Esophagus squamous epithelium (tissue), 4 donors: Measurements from ENCODE around the gene RPGR.

Experiments
- POLR2A ChIP-seq, 4 donors: fragments of 450-650 bp; IDR thresholded peaks; one replicate each; pipeline ENCODE4 v1.6.1; 2017; ENCODE audit warnings: antibody characterized with exemption in 4 of 4, mild to moderate bottlenecking in 4 of 4, moderate library complexity in 3 of 4
- TF ChIP-seq, protein P1 (sequence below), 6 experiments: fragments of 450-650 bp in 4 of 6; fragments of 200-600 bp in 2 of 6; sonication (generic) in 2 of 6; IDR thresholded peaks; one replicate each; pipeline ENCODE4 v1.5.1; 2016 to 2019; ENCODE audit warnings: antibody characterized with exemption in 6 of 6, mild to moderate bottlenecking in 4 of 6, moderate library complexity in 4 of 6

DNA sequence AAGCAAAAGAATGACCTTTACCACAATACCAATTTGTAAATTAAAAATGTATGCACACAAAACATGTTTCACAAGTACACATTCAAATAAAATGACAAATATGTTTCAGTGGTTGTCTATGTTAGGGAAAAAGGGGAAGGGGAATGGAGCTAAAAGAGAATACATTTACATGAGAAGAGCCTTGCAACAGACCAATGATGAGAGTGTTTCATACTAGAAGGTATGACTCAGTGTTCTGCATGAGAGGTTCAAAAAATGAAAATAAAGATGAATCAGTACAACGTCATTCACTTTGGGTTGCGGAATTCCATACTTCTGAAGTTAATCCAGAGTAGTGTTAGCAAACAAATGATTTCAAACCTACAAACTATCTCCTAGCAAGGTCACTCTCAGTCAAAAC lies 51.7 kb downstream of the RPGR start:
- no peak for TF ChIP-seq POLR2A (IDR thresholded peaks at IDR 0.05)
- TF ChIP-seq, protein P1, sequence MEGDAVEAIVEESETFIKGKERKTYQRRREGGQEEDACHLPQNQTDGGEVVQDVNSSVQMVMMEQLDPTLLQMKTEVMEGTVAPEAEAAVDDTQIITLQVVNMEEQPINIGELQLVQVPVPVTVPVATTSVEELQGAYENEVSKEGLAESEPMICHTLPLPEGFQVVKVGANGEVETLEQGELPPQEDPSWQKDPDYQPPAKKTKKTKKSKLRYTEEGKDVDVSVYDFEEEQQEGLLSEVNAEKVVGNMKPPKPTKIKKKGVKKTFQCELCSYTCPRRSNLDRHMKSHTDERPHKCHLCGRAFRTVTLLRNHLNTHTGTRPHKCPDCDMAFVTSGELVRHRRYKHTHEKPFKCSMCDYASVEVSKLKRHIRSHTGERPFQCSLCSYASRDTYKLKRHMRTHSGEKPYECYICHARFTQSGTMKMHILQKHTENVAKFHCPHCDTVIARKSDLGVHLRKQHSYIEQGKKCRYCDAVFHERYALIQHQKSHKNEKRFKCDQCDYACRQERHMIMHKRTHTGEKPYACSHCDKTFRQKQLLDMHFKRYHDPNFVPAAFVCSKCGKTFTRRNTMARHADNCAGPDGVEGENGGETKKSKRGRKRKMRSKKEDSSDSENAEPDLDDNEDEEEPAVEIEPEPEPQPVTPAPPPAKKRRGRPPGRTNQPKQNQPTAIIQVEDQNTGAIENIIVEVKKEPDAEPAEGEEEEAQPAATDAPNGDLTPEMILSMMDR (IDR thresholded peaks at IDR 0.05) = no peak
